Transverse colon (tissue), 4 donors: ENCODE measurements around the gene SIK3.

Experiments used
- CTCF ChIP-seq, 5 experiments: fragments of 200-600 bp in 3 of 5; fragments of 450-650 bp in 2 of 5; sonication (generic) in 3 of 5; IDR thresholded peaks; 1 replicate in 2 of 5; 2 replicates in 3 of 5; pipeline ENCODE4 v1.5.1; 2016 to 2017; ENCODE audit warnings: antibody characterized with exemption in 5 of 5, inconsistent platforms in 3 of 5, mild to moderate bottlenecking in 2 of 5, moderate library complexity in 1 of 5
- EP300 ChIP-seq: sonication (generic); formaldehyde crosslinking; IDR thresholded peaks from one replicate; pipeline ENCODE4 v1.6.1; 2017; ENCODE audit warnings: antibody characterized with exemption, low read depth
- POLR2A ChIP-seq: fragments of 450-650 bp; IDR thresholded peaks from one replicate; pipeline ENCODE4 v1.6.1; 2016; ENCODE audit warnings: antibody characterized with exemption, mild to moderate bottlenecking, moderate library complexity
- POLR2AphosphoS5 ChIP-seq, 3 donors: sonication (generic); formaldehyde crosslinking; IDR thresholded peaks; one replicate each; pipeline ENCODE4 v1.6.1; 2016; ENCODE audit warnings: antibody characterized with exemption in 3 of 3

GRCh38 chr11:116856423-116856822, 241.8 kb downstream of the SIK3 start:
- TF ChIP-seq CTCF (IDR thresholded peaks at IDR 0.05) (no peak), POLR2A (no peak), POLR2AphosphoS5 (IDR thresholded peaks at IDR 0.05) (no peak), EP300 (no peak)
